Keratinocyte (primary cell): Measurements from ENCODE around the gene TNFSF8. TPM values are rescaled to one million over a fixed set of nuclear protein-coding genes. Genes with fewer than 3 reads are reported as not detected.

Experiments used
- DNase-seq: peaks from one replicate; pipeline ENCODE4 v3.0.0-alpha.2; 2011; ENCODE audit warnings: low read depth, missing footprints, low spot score
- FAIRE-seq: peaks from 2 replicates; lab custom pipeline; 2011; peaks lifted over from hg19 to GRCh38; lab: Jason Lieb, UNC
- H2AFZ ChIP-seq: 2 replicates; pipeline ENCODE4 v1.6.0; 2012; ENCODE audit warnings: low read length, control low read depth, inconsistent platforms; ENCODE audit not compliant: control insufficient read depth
- H3K27ac ChIP-seq: 2 replicates; pipeline ENCODE4 v1.5.1; 2011; ENCODE audit warnings: low read length; ENCODE audit not compliant: control insufficient read depth, insufficient read depth
- H3K27me3 ChIP-seq: 3 replicates; pipeline ENCODE4 v1.6.0; 2011; ENCODE audit warnings: low read length; ENCODE audit not compliant: control insufficient read depth, insufficient read depth; ENCODE audit errors: extremely low read depth
- H3K36me3 ChIP-seq, 2 experiments: 2 replicates in 1 of 2; 3 replicates in 1 of 2; pipeline ENCODE4 v1.5.1; 2011; ENCODE audit warnings: low read length in 2 of 2, mild to moderate bottlenecking in 1 of 2; ENCODE audit not compliant: control insufficient read depth in 2 of 2, insufficient read depth in 2 of 2; ENCODE audit errors: extremely low read depth in 1 of 2
- H3K4me1 ChIP-seq: 3 replicates; pipeline ENCODE4 v1.5.1; 2011; ENCODE audit warnings: low read length; ENCODE audit not compliant: control insufficient read depth, insufficient read depth; ENCODE audit errors: extremely low read depth
- H3K4me2 ChIP-seq: 3 replicates; pipeline ENCODE4 v1.6.0; 2011; ENCODE audit warnings: low read depth, low read length; ENCODE audit not compliant: control insufficient read depth, insufficient read depth; ENCODE audit errors: extremely low read depth
- H3K4me3 ChIP-seq, 3 experiments: fragments of 200-600 bp in 1 of 3; sonication (generic) in 1 of 3; 2 replicates in 2 of 3; 3 replicates in 1 of 3; pipeline ENCODE4 v1.5.1; 2011 to 2016; ENCODE audit warnings: low read length in 3 of 3, mild to moderate bottlenecking in 3 of 3, control low read depth in 2 of 3, inconsistent platforms in 1 of 3, low read depth in 1 of 3, mixed read lengths in 1 of 3, mixed run types in 1 of 3, moderate library complexity in 1 of 3; ENCODE audit not compliant: control insufficient read depth in 2 of 3, insufficient read depth in 2 of 3; ENCODE audit errors: extremely low read depth in 1 of 3
- H3K79me2 ChIP-seq: 2 replicates; pipeline ENCODE4 v1.6.0; 2012; ENCODE audit warnings: low read length; ENCODE audit not compliant: control insufficient read depth, insufficient read depth
- H3K9ac ChIP-seq: 3 replicates; pipeline ENCODE4 v1.6.0; 2011; ENCODE audit warnings: low read length; ENCODE audit not compliant: control insufficient read depth, insufficient read depth; ENCODE audit errors: extremely low read depth
- H3K9me1 ChIP-seq: 3 replicates; pipeline ENCODE4 v1.6.0; 2011; ENCODE audit warnings: low read length; ENCODE audit not compliant: control insufficient read depth, insufficient read depth; ENCODE audit errors: extremely low read depth
- H3K9me3 ChIP-seq: 2 replicates; pipeline ENCODE4 v1.5.1; 2012; ENCODE audit warnings: low read depth, low read length; ENCODE audit not compliant: control insufficient read depth
- H4K20me1 ChIP-seq: 3 replicates; pipeline ENCODE4 v1.6.0; 2011; ENCODE audit warnings: low read length; ENCODE audit not compliant: control insufficient read depth, insufficient read depth; ENCODE audit errors: extremely low read depth
- CTCF ChIP-seq, 3 experiments: IDR thresholded peaks in 1 of 3; conservative IDR thresholded peaks in 1 of 3; optimal IDR thresholded peaks in 1 of 3; 2 replicates in 2 of 3; 3 replicates in 1 of 3; pipeline versions ENCODE3 to v1.5.1; 2011; ENCODE audit warnings: low read length in 3 of 3, mild to moderate bottlenecking in 3 of 3, moderate library complexity in 2 of 3, control low read depth in 1 of 3, inconsistent platforms in 1 of 3; ENCODE audit not compliant: insufficient read depth in 2 of 3; ENCODE audit errors: extremely low read depth in 1 of 3
- EZH2 ChIP-seq: IDR thresholded peaks from one replicate; pipeline ENCODE4 v1.6.1; 2012; ENCODE audit warnings: inconsistent platforms, mild to moderate bottlenecking, low read length, moderate library complexity
- dilution Hi-C: fragments of 300-500 bp; cut with MboI; formaldehyde crosslinking; loops from one replicate; pipeline ENCODE4 v1.7.0; 2020; ENCODE audit warnings: low sequenced_read_pairs; ENCODE audit not compliant: extremely low pct_ligation_motif_present
- polyA plus RNA-seq, 5 experiments: library from polyadenylated mRNA; depleted of rRNA in 3 of 5; stranded (reverse) in 3 of 5; stranded (forward) in 1 of 5; unstranded in 1 of 5; fragments of >200 nt; gene quantifications; 1 replicate in 1 of 5; 2 replicates in 3 of 5; 3 replicates in 1 of 5; pipeline versions ENCODE4 v1.2.1 to v1.2.3, GENCODE V29; 2011 to 2012; ENCODE audit warnings: missing spikeins in 2 of 5, low read depth in 1 of 5, low replicate concordance in 1 of 5

TNFSF8 gene
- polyA plus RNA-seq, 1 donor (not counting 4 experiments of a cell fraction or from before 2014, with no cell fraction given): not detected

GRCh38 chr9:114936581-114936980 is 6.2 kb upstream of the TNFSF8 start:
- no peaks in the 10 kb centered on the region for H3K27me3 ChIP-seq
- H3K4me3 ChIP-seq: no peak overlapping the region
- DNase-seq (no peak), FAIRE-seq (no peak)
- dilution Hi-C loops: no loop called here
- H3K9me3 ChIP-seq: no peaks in the 10 kb centered on the region
- TF ChIP-seq EZH2: no peak
- TF ChIP-seq CTCF (optimal IDR thresholded peaks at IDR 0.05 in 1 of 3, IDR thresholded peaks at IDR 0.05 in 1 of 3, conservative IDR thresholded peaks at IDR 0.05 in 1 of 3; ENCODE audit: extremely low read depth in 1 of 3, insufficient read depth in 2 of 3, low read length in 3 of 3): no peak
- no peaks in the 10 kb centered on the region for H3K36me3 ChIP-seq
- H2AFZ ChIP-seq: no peak overlapping the region
- H4K20me1 ChIP-seq: no peaks in the 10 kb centered on the region
- H3K4me2 ChIP-seq: no peak overlapping the region
- H3K4me1 ChIP-seq: no peaks in the 10 kb centered on the region
- no peak overlapping the region for H3K27ac ChIP-seq
- no peaks in the 10 kb centered on the region for H3K79me2 ChIP-seq
- H3K9me1 ChIP-seq: no peaks in the 10 kb centered on the region
- H3K9ac ChIP-seq: no peak overlapping the region

GRCh38 chr9:114935119-114935518 is 4.7 kb upstream of the TNFSF8 start:
- no peak overlapping the region for H3K27ac ChIP-seq
- no peak overlapping the region for H3K4me2 ChIP-seq
- no peak for TF ChIP-seq EZH2
- TF ChIP-seq CTCF (optimal IDR thresholded peaks at IDR 0.05 in 1 of 3, IDR thresholded peaks at IDR 0.05 in 1 of 3, conservative IDR thresholded peaks at IDR 0.05 in 1 of 3; ENCODE audit: extremely low read depth in 1 of 3, insufficient read depth in 2 of 3, low read length in 3 of 3): no peak
- dilution Hi-C loops: no loop called here
- no peak overlapping the region for H3K4me3 ChIP-seq
- H3K9me1 ChIP-seq: no peaks in the 10 kb centered on the region
- no peak overlapping the region for H2AFZ ChIP-seq
- no peaks in the 10 kb centered on the region for H3K79me2 ChIP-seq
- H4K20me1 ChIP-seq: no peaks in the 10 kb centered on the region
- peaks cover under 1% of the 10 kb centered on the region for H3K27me3 ChIP-seq
- no peak overlapping the region for H3K9ac ChIP-seq
- DNase-seq (no peak), FAIRE-seq (no peak)
- no peaks in the 10 kb centered on the region for H3K4me1 ChIP-seq
- no peaks in the 10 kb centered on the region for H3K36me3 ChIP-seq
- H3K9me3 ChIP-seq: no peaks in the 10 kb centered on the region
